Activated CD4-positive, CD25-positive, alpha-beta regulatory T cell (primary cell): ENCODE results near the gene PRRX1.

Source experiments
- DNase-seq, 4 experiments: peaks; one replicate each; lab custom pipeline; 2025; lab: John Stamatoyannopoulos, UW

Gene PRRX1

GRCh38 chr1:170692866-170693575 lies 29.1 kb downstream of the PRRX1 start:
- DNase-seq = no peak

GRCh38 chr1:170694172-170694926 lies 30.4 kb downstream of the PRRX1 start:
- DNase-seq = no peak

GRCh38 chr1:170695955-170696590 lies 32.1 kb downstream of the PRRX1 start:
- no peak for DNase-seq

- DNase-seq = no peak
Measured at GRCh38 chr1:170696591-170697290, 32.8 kb downstream of the PRRX1 start.

GRCh38 chr1:170697316-170697715 lies 33.4 kb downstream of the PRRX1 start:
- DNase-seq = no peak

- DNase-seq = no peak
Measured at GRCh38 chr1:170698301-170699275, 34.7 kb downstream of the PRRX1 start.

GRCh38 chr1:170699696-170700095 lies 35.8 kb downstream of the PRRX1 start:
- DNase-seq = no peak

- no peak for DNase-seq
Measured at GRCh38 chr1:170700842-170701615, 37.1 kb downstream of the PRRX1 start.

GRCh38 chr1:170701962-170702361 lies 38.0 kb downstream of the PRRX1 start:
- no peak for DNase-seq

GRCh38 chr1:170703591-170703990 lies 39.7 kb downstream of the PRRX1 start:
- no peak for DNase-seq

GRCh38 chr1:170704256-170704655 lies 40.3 kb downstream of the PRRX1 start:
- no peak for DNase-seq

GRCh38 chr1:170705981-170706380 lies 42.0 kb downstream of the PRRX1 start:
- DNase-seq = no peak

- DNase-seq = no peak
Measured at GRCh38 chr1:170707117-170707516, 43.2 kb downstream of the PRRX1 start.

GRCh38 chr1:170707959-170708655 lies 44.2 kb downstream of the PRRX1 start:
- DNase-seq = no peak

- DNase-seq = no peak
Measured at GRCh38 chr1:170711682-170712081, 47.8 kb downstream of the PRRX1 start.

- no peak for DNase-seq
Measured at GRCh38 chr1:170714163-170714562, 50.2 kb downstream of the PRRX1 start.

GRCh38 chr1:170714938-170715337 lies 51.0 kb downstream of the PRRX1 start:
- no peak for DNase-seq

- no peak for DNase-seq
Measured at GRCh38 chr1:170716835-170717429, 53.0 kb downstream of the PRRX1 start.

GRCh38 chr1:170720661-170721060 lies 56.7 kb downstream of the PRRX1 start:
- no peak for DNase-seq
